Measurements from ENCODE around the gene KIAA0319L.

KIAA0319L gene

DNA sequence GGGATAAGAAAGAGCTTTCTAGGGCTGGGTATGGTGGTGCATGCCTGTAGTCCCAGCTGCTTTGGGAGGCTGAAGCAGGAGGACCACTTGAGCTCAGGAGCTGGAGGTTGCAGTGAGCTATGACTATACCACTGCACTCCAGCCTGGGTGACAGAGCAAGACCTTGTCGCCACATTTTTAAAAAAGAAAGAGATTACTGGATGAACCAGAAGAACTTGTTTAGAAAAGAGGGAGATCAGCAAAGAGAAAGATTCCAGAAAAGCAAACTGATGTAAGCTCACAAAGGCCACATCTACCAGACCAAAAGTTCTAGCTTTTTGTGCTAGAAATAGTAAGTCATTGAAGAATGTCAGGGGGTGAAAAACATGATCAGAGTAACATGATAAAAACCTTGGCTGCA, 117.6 kb downstream of the KIAA0319L start:
- DNase-seq = no peak

DNA sequence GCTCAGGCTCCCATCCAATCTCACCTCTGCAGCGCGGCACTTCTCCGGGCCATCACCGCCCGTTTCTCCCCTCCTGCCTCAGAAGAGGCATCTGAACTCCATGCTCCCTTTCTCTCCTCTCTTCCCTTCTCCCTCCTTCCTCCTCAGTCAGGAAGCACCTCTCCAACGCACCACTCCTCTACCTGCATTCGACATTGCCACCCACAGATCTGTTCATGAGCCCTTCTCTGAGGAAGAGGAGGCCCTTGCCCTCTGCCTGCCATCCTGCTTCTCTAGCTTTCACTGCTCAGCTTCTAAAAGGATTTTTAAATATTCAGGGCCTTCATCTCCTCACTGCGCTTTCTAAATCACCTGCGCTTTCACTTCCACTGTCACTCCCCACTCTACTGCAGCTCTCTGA, 120.0 kb downstream of the KIAA0319L start:
- DNase-seq = no peak

DNA sequence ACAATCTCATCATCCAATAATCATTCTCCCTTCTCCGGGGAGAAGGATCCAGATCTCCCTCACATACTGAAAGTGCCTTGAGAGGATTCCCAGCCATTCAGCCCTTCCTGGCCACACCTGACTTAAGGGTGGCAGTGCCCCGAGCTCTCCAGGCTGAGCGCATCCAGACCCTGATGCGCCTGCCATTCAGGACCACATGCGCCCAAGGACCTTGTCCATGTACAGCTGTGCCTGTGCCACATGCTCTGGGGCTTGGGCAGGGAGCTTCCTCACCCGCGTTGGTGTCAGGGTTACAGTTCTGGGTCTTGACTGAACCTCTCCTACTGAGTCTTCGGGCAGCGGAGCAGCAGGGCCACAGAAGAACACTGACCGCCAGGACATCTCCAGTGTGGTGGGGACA, 121.1 kb downstream of the KIAA0319L start:
- no peak for DNase-seq

GRCh38 chr1:35434703-35435102, 122.5 kb downstream of the KIAA0319L start:
- no peak for DNase-seq

GRCh38 chr1:35433714-35434113, 123.5 kb downstream of the KIAA0319L start:
- DNase-seq = no peak

DNA sequence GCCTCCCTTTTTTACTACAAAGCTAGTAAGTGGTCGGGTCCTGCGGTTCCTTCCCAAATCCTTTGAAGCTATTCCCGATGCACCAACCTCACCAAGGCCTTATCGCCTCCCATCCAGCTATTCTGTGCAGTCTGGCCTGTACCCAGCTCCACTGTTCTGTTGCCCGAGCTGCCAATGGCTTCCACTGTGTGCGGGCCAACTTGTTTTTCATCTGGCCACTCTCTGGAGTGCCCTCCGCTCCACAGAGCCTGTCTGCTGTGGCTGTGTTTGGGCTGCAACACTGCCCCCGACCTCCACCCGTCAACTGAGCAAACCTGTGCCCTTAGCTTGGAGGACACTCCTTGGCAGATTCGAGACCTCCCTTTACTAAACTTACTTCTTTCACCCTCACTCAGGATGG, 125.0 kb downstream of the KIAA0319L start:
- DNase-seq = no peak

- DNase-seq = no peak
These were observed 126.0 kb downstream of the KIAA0319L start for GRCh38 chr1:35431173-35431599.

DNA sequence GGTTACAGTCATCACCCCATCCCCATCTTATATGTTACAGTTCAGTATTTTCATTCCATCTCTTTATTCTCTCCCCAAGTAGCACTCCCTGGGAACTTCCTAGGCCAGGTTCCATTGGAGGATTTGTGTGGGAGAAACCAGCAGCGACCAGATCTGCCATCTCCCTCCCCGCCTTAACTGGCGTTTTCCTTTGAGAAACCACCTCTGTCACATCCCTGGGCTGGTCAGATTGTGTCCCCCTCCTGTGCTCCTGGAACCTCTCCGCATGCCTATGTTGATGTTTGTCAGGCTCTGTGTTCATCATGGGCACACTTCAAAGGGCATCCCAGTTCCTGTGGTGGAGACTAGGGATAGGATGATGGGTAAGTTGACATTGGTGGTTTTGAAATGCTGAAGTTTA, 126.4 kb downstream of the KIAA0319L start:
- no peak for DNase-seq

GRCh38 chr1:35428360-35428759, 128.8 kb downstream of the KIAA0319L start:
- no peak for DNase-seq

DNA sequence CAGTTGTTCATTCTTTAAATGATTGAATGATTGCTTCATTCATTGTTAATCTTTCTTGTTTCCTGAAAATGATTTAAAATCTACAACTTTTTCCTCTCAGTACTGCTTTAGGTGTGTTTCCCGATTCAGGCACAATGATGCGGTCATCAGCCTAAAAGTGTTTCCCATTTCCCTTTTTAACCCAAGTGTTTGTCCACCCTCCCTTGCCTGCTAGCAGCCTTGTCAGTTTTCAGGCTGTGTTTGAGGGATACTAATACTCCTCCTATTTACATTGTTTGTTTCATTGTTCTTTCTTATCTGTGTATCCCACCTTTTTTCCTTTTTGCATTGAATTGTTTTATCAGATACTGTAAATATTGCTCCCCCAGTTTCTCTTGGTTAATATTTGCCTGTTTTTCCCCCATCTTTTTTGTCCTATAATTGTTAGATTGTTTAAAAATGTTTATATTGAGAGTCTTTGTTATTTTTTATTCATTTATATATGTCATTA, 131.1 kb downstream of the KIAA0319L start:
- no peak for DNase-seq

- no peak for DNase-seq
These were observed 148.3 kb downstream of the KIAA0319L start for GRCh38 chr1:35408925-35409324.

GRCh38 chr1:35407743-35408142, 149.5 kb downstream of the KIAA0319L start:
- no peak for DNase-seq

GRCh38 chr1:35406103-35406502, 151.1 kb downstream of the KIAA0319L start:
- no peak for DNase-seq

DNA sequence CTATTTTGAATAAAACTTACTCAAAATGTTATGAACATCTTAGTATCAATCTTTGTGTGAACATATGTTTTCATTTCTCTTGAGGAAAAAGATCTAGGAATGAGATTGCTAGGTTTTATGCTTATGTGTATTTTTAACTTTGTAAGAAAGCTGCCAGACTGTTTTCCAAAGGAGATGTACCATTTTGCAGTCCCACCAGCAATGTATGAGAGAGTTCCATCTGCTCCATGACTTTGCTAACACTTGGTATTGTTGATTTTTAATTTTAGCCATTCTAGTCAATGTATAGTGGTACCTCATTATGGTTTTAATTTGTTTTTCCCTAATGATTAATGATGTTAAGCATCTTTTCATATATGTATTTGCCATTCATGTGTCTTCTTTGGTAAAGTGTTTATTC, 156.2 kb downstream of the KIAA0319L start:
- DNase-seq = no peak

DNA sequence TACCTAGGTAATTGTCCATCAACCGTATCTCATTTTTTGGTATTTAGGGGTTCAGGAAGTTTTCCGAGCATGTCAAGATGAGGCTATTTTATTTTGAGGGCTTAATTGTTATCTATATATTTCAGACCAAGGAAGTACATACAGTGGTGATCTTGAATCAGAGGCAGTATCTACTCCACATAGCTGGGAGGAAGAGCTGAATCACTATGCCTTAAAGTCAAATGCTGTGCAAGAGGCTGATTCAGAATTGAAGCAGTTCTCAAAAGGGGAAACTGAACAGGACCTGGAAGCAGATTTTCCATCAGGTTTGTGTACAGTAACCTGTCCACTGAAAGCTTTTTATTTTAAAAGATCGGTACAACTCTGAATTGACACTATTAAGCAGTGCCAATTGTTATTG, 158.5 kb downstream of the KIAA0319L start:
- no peak for DNase-seq

- no peak for DNase-seq
These were observed 162.8 kb downstream of the KIAA0319L start for GRCh38 chr1:35394386-35394785.

DNA sequence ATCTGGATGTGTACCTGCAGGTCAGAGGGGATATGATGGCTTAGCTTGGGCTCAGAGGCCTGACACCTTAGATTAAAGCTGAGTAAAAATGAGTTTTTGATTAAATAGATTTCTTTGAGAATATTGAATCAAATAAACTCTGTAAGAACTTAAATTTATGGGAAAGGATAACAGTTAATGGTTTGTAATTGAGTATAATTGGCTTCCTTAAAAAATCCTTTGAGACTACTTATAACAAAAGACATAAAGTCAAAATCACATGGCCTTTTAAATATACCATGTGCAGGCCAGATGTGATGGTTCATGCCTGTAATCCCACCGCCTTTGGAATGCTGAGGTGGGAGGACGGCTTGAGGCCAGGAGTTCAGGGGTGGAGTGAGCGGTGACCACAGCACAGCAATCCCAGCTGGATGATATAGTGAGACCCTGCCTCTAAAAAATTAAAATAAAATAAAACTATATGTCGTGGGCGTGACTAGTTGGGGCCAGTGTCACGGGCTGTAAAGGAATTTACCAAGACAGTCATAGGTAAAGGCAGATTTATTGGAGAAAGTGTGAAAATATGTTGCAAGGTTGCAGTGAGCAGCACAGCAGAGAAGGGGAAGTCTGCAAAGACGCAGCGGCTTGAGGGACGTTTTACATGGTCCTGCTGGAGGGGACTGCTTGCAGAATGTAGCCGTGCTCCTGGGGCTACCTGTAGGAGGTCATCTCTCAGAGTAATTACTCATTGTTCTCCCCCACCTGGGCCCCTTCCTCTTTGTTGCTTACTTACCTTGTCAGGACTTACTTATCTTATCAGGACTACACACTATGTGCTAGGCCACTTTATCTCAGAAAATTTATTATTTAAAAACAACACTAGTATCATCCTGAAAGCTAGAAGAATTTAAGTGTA, 166.4 kb downstream of the KIAA0319L start:
- DNase-seq = no peak

DNA sequence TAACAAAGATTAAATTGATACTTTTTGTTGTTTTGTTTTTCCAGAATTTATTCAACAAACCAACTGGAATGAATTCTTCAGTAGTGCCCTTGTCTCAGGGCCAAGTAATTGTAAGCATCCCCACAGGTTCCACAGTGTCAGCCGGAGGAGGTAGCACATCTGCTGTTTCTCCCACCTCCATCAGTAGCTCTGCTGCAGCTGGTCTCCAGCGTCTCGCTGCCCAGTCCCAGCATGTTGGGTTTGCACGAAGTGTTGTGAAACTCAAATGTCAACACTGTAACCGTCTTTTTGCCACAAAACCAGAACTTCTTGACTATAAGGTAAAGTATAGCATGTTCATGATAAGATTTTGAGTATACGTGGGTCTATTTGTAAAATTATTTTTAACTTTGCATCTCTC, 170.2 kb downstream of the KIAA0319L start:
- no peak for DNase-seq

DNA sequence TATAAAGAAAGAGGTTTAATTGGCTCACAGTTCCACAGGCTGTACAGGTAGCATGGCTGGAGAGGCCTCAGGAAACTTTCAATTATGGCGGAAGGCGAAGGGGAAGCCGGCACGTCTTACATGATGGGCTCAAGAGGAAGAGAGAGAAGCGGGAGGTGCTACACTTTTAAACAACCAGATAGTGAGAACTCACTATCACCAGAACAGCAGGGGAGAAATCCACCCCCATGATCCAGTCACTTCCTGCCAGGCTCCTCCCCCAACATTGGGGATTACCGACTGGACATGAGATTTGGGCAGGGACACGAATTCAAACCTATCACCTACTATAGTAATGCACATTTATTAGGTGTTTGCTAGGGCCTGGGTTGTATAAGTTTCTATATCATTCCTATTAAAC, 170.9 kb downstream of the KIAA0319L start:
- DNase-seq = no peak
